ENCODE results near the gene WNK4.
A peak's percentile ranks its signal among the peaks of the same experiment; 100 is the strongest.
"Not testable (repeated sequence)": the region's sequence is repeated elsewhere in the genome, so short reads cannot be mapped to it uniquely, and the experiment has no call there.

WNK4 gene

GRCh38 chr17:42779936-42780850 lies at the start of gene WNK4:
TSS of gene WNK4 (plus strand) at chr17:42780610. CDS start at chr17:42780699, 89 bp downstream.
- DNase-seq, result no peak

- DNase-seq, result no peak
Measured at GRCh38 chr17:42740699-42741098, 39.7 kb upstream of the WNK4 start.

- DNase-seq, result not testable (repeated sequence)
Measured at GRCh38 chr17:42742916-42743315, 37.5 kb upstream of the WNK4 start.

GRCh38 chr17:42743595-42744282 lies 36.7 kb upstream of the WNK4 start:
- no peak for DNase-seq

DNA sequence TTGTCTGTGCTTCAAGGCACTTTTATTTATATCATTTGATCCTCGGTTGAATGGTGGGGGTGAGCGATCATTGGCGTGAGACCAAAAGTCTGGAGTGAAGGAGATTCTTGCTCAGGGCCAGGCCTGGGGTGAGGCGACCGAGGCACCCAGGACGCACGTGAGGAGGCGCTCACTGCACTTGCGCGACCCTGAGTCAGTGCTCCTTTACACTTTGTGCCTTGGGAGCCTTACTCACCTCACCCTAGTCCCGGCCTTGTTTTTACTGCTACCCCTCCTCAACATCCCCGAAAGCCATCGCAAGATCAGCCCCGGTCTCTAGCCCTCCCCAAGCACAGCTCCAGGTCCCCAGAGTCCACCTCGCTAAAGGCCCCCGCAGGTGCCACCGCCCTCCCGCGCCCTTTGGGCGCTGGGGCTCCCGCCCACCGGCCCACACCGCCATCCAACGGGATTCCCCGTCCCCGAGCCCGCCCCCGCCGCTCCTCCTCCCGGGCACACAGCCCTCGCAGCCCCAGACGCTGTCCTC lies 36.1 kb upstream of the WNK4 start:
- DNase-seq, result peak; percentile 82

DNA sequence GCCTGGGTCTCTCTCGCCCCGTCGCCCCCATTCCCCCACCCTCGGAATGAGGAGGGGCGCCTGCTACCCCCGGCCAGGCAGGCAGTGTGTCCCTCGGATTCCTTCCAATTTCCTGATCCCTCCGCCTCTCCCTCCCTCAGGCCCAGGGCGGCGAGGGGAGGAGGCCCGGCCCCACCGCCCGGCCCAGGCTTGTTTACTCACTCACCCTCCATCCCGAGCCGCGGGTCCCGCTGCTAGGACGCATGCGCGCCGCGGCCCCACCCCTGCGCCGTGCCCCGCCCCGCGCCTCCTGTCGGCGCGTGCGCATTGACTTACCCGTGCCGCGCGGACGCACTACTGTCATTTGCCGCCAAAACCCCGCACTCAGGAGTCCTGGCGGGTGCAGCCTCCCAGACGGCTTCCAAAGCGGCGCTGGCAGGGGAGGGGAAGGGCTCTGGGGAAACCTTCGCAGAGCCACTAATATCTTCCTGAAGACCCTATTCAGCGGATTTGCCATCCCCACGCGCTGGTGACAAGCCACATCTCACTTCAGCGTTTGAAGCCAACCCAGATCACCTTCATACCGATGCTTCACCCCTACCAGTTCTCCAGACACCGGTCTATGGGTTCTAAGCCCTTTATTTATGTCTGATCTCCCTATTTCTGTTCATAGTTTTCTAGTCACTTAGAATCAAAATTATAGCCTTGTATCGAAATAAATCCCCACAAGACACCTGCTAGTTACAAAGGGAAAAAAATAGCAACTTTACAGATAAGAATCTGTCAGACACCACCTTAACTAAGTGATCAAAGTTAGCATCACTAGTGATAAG lies 35.4 kb upstream of the WNK4 start, which contains the start of gene EZH1:
Gene EZH1 (minus strand): TSS at position 235 of the 812 bp plus-strand sequence. CDS start 16,099 bp downstream, outside the sequence.
- peak; percentile 94 for DNase-seq

GRCh38 chr17:42748202-42748907 lies 32.1 kb upstream of the WNK4 start:
- no peak for DNase-seq

DNA sequence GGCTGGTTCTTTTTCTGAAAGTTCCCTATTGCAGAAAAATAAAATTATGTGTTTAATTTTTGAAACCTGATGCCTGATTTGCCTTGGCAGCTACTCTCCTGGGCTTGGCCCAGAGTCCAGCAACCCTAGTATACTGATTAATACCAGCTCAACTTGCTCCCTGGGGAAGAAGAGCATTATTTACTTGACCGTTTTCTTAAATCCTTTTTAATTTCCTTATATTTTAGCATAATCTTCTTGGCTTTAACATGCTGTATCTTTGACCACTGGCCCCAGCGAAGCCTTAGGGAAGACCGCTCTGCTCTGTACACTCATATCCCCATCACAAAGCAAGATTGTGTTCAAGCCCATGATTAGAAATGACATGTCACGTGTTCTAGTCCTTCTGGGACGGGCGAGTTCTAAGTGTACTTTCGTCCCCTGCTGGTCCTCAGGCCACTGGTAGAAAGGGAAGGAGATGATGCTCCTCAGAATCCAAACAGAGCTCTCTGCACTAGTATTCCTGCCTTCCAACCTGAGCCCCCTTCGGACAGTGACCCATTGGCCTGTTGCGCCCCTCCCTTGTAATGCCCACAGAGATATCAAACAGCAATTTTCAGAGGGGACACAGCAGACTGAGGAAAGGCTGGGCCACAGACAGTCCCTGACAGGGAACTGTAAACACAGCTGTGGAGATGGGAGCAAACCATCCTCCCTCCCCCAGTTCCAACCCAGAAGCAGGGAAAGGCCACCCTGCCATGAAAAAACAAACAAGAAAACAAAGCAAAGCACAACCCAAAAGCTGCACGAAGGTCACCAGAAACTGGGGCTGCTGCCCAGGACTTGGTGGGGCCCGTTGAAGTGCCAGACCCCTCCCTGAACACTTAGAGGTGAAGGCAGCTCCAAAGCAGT lies 31.3 kb upstream of the WNK4 start:
- no peak for DNase-seq

DNA sequence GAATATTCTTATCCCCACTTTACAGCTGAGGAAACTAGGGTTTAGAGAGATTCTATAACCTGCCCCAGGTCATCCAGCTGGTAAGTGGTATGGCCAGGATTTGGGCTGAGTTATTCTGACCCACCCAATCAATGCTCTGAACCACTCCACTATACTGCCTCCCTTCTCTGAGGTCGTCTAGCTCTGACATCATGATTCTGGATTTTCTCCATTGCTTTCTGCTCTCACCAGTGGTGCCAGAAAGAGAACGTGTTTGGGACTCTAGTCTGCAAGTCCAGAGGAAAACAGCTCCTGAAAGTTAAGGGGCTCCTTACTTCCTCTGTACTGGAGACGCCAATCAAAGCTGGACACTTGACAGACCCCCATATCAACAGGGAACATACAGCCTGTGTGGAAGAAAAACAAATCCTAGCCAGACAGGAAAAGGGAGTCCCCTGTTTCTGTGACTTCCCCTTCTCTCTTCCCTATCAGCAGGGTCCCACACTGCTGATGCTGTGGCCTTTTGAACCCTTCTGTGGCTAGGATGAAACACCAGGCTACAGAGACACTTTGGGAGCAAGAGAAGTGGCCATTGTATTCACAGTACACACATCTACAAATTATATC lies 29.6 kb upstream of the WNK4 start:
- no peak for DNase-seq

- no peak for DNase-seq
Measured at GRCh38 chr17:42751628-42752027, 28.8 kb upstream of the WNK4 start.

DNA sequence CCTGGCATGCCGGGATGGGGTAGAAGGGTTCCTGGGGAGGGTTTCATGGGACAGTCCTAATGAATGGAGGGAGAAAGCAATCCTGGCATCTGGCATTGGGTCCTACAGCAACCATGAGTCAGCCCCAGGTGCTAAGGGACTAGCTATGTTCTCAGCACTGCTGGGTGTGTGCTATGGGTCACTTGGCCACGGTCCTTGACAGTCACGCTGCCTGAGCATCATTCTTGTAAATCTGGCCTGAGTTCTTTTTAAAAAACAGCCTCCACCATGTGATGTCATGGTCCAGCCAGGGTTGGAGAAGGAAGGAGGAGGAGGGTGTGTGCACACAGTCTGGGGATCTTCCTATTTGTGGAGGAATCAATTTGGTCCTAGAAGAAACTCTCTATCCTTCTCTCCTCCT lies 25.6 kb upstream of the WNK4 start:
- DNase-seq, result no peak

DNA sequence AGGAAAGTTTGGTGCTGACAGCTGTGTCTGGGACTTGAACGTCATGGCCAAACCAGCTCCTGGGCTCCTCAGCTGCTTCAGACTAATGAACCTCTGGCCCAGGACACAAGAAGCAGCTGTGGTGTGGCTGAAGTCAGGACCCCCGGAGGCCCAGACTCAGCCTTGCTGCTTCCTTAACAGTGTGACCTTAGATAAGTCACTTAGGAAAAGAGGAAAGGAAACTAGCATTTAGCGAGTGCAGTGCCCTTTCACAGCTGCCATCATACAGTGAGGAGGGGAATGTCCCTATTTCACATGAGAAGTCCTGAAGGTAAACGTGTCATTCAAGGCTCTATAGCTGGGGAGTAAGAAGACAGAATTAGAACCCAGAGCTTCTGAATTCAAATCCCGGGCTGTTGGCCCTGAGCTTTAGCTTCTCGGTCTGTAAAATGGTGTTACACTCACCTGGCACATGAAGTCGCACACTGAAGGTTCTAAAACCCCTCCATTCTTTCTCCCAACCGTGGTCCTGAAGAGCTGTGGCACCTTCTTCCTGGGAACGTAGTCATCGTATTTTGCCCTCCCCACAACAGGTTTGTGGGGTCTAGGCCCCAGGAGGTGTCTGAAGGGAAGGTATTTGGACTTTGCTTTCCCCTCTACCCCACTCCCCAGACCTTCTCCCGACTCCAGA lies 20.3 kb upstream of the WNK4 start:
- DNase-seq, result no peak

- DNase-seq, result no peak
Measured at GRCh38 chr17:42760652-42761581, 19.5 kb upstream of the WNK4 start, which contains the start of gene RAMP2. TSS of gene RAMP2 (plus strand) at chr17:42761227. CDS start at chr17:42761262, 35 bp downstream.

DNA sequence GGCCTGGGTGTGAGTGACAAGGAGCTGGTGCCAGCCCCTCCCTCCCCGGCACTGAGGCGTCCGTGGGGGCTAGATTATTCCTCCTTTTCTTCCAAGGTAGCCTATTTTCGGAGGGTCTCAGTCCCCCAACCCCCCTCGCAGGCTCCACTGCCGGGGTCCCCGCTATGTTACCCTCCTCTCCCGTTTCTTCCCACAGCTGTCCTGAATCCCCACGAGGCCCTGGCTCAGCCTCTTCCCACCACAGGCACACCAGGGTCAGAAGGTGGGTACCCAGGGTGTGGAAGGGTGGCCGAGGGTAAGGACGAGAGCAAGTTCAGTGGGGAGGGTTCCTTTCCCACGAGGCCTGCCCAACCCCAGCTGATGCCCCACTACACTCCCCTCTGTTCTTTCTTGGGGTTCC lies 18.8 kb upstream of the WNK4 start:
- no peak for DNase-seq

GRCh38 chr17:42766124-42766523 lies 14.3 kb upstream of the WNK4 start:
- no peak for DNase-seq

DNA sequence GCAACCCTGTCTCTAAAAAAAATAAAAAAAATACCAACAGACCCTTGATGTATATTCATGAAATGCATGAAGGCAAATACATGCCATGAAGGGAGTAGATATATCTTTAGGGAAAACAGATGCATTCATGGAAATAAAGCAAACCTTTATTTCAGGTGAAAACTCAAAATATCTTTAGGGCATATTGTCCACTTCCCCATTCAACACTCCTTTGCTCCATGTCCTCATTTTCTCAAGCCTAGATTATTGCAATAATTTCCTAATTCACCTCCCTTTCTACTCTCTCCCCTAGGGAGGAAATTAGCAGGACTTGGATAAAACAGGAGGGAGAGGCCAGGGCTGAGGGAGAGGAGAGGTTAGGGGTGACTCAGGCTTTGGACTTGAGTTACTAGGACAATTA lies 12.9 kb upstream of the WNK4 start:
- no peak for DNase-seq

DNA sequence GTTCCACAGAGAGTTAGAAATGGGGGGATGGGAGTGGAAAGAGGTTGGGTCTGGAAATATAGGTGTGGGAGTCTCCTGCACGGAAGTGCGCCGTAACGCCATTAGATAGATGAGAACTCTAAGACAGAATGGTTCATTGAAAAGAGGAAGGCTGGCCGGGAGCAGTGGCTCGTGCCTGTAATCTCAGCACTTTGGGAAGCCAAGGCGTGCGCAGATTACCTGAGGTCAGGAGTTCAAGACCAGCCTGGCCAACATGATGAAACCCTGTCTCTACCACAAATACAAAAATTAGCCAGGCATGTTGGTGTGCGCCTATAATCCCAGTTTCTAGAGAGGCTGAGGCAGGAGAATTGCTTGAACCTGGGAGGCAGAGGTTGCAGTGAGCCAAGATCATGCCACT lies 12.4 kb upstream of the WNK4 start:
- DNase-seq, result not testable (repeated sequence)

DNA sequence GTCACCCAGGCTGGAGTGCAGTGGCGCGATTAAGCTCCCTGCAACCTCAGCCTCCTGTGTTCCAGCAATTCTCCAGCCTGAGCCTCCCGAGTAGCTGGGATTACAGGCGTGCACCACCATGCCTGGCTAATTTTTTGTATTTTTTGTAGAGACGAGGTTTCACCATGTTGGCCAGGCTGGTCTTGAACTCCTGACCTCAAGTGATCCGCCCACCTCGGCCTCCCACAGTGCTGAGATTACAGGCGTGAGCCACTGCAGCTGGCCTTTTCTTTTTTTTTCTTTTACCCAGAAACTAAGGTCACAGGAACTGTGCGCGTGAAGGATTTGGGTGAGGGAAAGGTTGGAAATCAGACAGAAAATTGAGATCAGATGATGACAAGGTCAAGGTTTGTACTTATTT lies 10.4 kb upstream of the WNK4 start:
- DNase-seq, result not testable (repeated sequence)

GRCh38 chr17:42772945-42773289 lies 7.5 kb upstream of the WNK4 start:
- DNase-seq, result no peak
